BJ (cell line): ENCODE data around the gene NGB. TPM values are rescaled to one million over a fixed set of nuclear protein-coding genes. Genes with fewer than 3 reads are reported as not detected.
A peak's percentile ranks its signal among the peaks of the same experiment; 100 is the strongest.

Experiments
- CTCF ChIA-PET: fragments of 350-600 bp; formaldehyde crosslinking; extraction: SDS; loops from one replicate; lab custom pipeline; 2021; ENCODE audit warnings: antibody characterized with exemption, inconsistent platforms; lab: Yijun Ruan, JAX
- POLR2A ChIA-PET: fragments of 300-600 bp; sonication (Branson Sonifier 250); formaldehyde crosslinking; extraction: SDS; loops from one replicate; lab custom pipeline; 2021; ENCODE audit warnings: antibody characterized with exemption; lab: Charles Lee
- DNase-seq: peaks from one replicate; pipeline ENCODE4 v3.0.0-alpha.2; 2011; ENCODE audit warnings: low read depth
- H3K27me3 ChIP-seq: 2 replicates; pipeline ENCODE4 v1.6.0; 2011; ENCODE audit warnings: low read length; ENCODE audit not compliant: control insufficient read depth, insufficient read depth
- H3K36me3 ChIP-seq: 2 replicates; pipeline ENCODE4 v1.5.1; 2011; ENCODE audit warnings: low read length; ENCODE audit not compliant: control insufficient read depth, insufficient read depth
- H3K4me3 ChIP-seq: 2 replicates; pipeline ENCODE4 v1.5.1; 2011; ENCODE audit warnings: low read depth, mild to moderate bottlenecking, control low read depth, low read length
- CTCF ChIP-seq: IDR thresholded peaks from 2 replicates; pipeline ENCODE4 v1.5.1; 2011; ENCODE audit warnings: low read depth, mild to moderate bottlenecking, control low read depth, inconsistent platforms, low read length, moderate library complexity; ENCODE audit not compliant: insufficient read depth
- polyA plus RNA-seq: library from polyadenylated mRNA; depleted of rRNA; stranded (reverse); fragments of >200 nt; gene quantifications from 2 replicates; pipeline ENCODE4 v1.2.3, GENCODE V29; 2011

NGB gene
- polyA plus RNA-seq, 1 experiment, result 0.05 TPM

DNA sequence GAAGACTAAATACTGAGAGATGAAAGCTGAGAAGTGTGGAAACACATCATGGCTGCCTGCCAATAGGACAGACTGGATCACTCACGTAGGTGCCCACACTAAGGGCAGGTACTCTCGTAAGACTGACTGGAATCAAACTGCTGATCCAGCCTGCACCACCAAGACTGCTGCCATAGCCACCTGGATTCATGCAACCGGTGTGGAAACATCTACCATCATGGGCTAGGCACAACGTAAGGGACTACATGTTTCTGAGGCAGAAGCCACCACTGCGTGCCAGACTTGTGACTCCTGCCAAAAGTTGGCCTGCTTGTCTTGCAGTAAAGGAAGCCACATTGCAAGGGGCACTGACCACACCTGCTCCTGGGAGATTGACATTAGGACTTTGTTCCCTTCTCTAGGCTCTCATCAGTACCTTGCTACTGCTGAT lies 45.9 kb upstream of the NGB start:
- H3K36me3 ChIP-seq, result no peaks in the 10 kb centered on the region
- TF ChIP-seq CTCF, result no peak
- ChIA-PET CTCF (interaction anchor here (1.1 to 12.2 kb wide), 7 partner anchors 9 to 444 kb away, joined by 3 to 426 read pairs (median 11); no protein-coding TSS in a partner anchor), POLR2A (interaction anchor here (0.6 to 1.4 kb wide), 3 partner anchors 9 to 15 kb away, joined by 5 to 6 read pairs (median 6); no protein-coding TSS in a partner anchor)
- no peaks in the 10 kb centered on the region for H3K27me3 ChIP-seq
- no peak overlapping the region for H3K4me3 ChIP-seq
- DNase-seq, result no peak

- no peaks in the 10 kb centered on the region for H3K36me3 ChIP-seq
- ChIA-PET CTCF (interaction anchor here (0.6 to 12.2 kb wide), 19 partner anchors 10 to 452 kb away, joined by 3 to 426 read pairs (median 4); no protein-coding TSS in a partner anchor), POLR2A (interaction anchor here (1.4 kb wide), 1 partner anchor 12 kb away, joined by 6 read pairs; no protein-coding TSS in a partner anchor)
- no peaks in the 10 kb centered on the region for H3K27me3 ChIP-seq
- no peak for TF ChIP-seq CTCF
- no peak for DNase-seq
- no peak overlapping the region for H3K4me3 ChIP-seq
Observed at GRCh38 chr14:77316195-77316505, 45.1 kb upstream of the NGB start.

- H3K27me3 ChIP-seq, result no peaks in the 10 kb centered on the region
- H3K36me3 ChIP-seq, result no peaks in the 10 kb centered on the region
- no peak overlapping the region for H3K4me3 ChIP-seq
- CTCF ChIA-PET, result interaction anchor here (0.6 to 12.2 kb wide), 12 partner anchors 13 to 442 kb away, joined by 3 to 426 read pairs (median 6); no protein-coding TSS in a partner anchor
- no peak for DNase-seq
- no peak for TF ChIP-seq CTCF
- POLR2A ChIA-PET, result no interaction called here
Observed at GRCh38 chr14:77314539-77315457, 43.8 kb upstream of the NGB start.

GRCh38 chr14:77314043-77314442 lies 43.0 kb upstream of the NGB start:
- ChIA-PET POLR2A (interaction anchor here (0.5 kb wide), 1 partner anchor 102 kb away, joined by 10 read pairs; no protein-coding TSS in a partner anchor), CTCF (interaction anchor here (0.7 to 12.2 kb wide), 6 partner anchors 12 to 438 kb away, joined by 3 to 426 read pairs (median 4); no protein-coding TSS in a partner anchor)
- H3K36me3 ChIP-seq, result no peaks in the 10 kb centered on the region
- no peak for TF ChIP-seq CTCF
- DNase-seq, result peak; percentile 97
- H3K4me3 ChIP-seq, result no peak overlapping the region
- H3K27me3 ChIP-seq, result no peaks in the 10 kb centered on the region

DNA sequence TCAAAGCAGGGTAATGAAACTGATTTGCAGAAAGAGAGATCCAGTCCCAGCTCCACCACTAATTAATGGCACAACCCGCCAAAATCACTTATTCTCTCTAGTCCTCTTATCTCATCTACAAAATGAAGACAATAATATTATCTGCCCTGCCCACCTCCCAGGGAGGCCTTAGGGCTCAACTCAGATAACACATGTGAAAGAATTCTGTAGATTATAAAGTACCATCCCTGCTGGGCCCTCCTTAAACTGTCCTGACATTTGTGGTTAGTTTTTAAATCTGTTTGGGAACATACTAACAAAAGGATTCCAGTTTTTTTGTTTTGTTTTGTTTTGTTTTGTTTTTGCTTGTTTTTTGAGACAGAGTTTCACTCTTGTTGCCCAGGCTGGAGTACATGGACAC lies 42.4 kb upstream of the NGB start:
- no peak for DNase-seq
- CTCF ChIA-PET, result interaction anchor here (6.6 to 12.2 kb wide), 2 partner anchors 12 to 160 kb away, joined by 59 to 426 read pairs; no protein-coding TSS in a partner anchor
- no peaks in the 10 kb centered on the region for H3K36me3 ChIP-seq
- H3K27me3 ChIP-seq, result no peaks in the 10 kb centered on the region
- no peak for TF ChIP-seq CTCF
- POLR2A ChIA-PET, result no interaction called here
- no peak overlapping the region for H3K4me3 ChIP-seq
